Ovary (tissue), 3 donors: ENCODE data around the gene RAB27A.

Experiments
- EP300 ChIP-seq: sonication (generic); formaldehyde crosslinking; IDR thresholded peaks from one replicate; pipeline ENCODE4 v1.6.1; 2017; ENCODE audit warnings: antibody characterized with exemption
- POLR2A ChIP-seq: fragments of 450-650 bp; IDR thresholded peaks from one replicate; pipeline ENCODE4 v1.6.1; 2017; ENCODE audit warnings: antibody characterized with exemption, mild to moderate bottlenecking, moderate library complexity
- TF ChIP-seq, protein P1 (sequence below), 3 donors: fragments of 450-650 bp in 2 of 3; fragments of 200-600 bp in 1 of 3; IDR thresholded peaks; one replicate each; pipeline versions ENCODE4 v1.5.1 to v1.8.0; 2016 to 2022; ENCODE audit warnings: antibody characterized with exemption in 3 of 3, mild to moderate bottlenecking in 1 of 3
- donor health status: DM: no; HTN: no; CAD: no.

DNA sequence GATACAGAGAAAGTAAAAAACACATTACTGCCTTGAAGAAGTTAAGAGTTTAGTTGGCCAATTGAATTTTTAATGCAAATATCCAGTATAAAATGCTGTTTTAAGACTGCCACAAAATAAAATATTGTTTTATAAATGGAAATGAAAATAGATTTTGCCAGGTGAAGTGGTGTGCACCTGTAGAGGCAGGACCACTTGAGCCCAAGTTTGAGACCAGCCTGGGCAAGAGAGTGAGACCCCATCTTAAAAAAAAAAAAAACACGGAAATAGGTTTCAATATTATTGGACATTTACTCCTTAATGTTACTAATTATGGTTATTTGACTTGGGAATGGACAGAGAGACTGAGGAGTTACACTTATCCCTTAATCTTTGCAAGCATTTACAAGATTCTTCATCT is 31.4 kb upstream of the RAB27A start:
- TF ChIP-seq, protein P1, sequence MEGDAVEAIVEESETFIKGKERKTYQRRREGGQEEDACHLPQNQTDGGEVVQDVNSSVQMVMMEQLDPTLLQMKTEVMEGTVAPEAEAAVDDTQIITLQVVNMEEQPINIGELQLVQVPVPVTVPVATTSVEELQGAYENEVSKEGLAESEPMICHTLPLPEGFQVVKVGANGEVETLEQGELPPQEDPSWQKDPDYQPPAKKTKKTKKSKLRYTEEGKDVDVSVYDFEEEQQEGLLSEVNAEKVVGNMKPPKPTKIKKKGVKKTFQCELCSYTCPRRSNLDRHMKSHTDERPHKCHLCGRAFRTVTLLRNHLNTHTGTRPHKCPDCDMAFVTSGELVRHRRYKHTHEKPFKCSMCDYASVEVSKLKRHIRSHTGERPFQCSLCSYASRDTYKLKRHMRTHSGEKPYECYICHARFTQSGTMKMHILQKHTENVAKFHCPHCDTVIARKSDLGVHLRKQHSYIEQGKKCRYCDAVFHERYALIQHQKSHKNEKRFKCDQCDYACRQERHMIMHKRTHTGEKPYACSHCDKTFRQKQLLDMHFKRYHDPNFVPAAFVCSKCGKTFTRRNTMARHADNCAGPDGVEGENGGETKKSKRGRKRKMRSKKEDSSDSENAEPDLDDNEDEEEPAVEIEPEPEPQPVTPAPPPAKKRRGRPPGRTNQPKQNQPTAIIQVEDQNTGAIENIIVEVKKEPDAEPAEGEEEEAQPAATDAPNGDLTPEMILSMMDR (IDR thresholded peaks at IDR 0.05), result no peak
- TF ChIP-seq POLR2A (no peak), EP300 (no peak)
